Smooth muscle cell (in vitro differentiated cells): ENCODE data around the gene FAAP100. TPM values are rescaled to one million over a fixed set of nuclear protein-coding genes. Genes with fewer than 3 reads are reported as not detected.
"Not testable (repeated sequence)": the region's sequence is repeated elsewhere in the genome, so short reads cannot be mapped to it uniquely, and the experiment has no call there.

Experiments
- DNase-seq: peaks from one replicate; lab custom pipeline; 2025; ENCODE audit not compliant: unreplicated experiment; lab: John Stamatoyannopoulos, UW
- H2AFZ ChIP-seq: fragments of 200-600 bp; sonication (generic); 2 replicates; pipeline ENCODE4 v1.6.0; 2016; ENCODE audit warnings: antibody characterized with exemption, low read depth, mild to moderate bottlenecking
- H3F3A ChIP-seq: fragments of 200-600 bp; sonication (generic); 2 replicates; pipeline ENCODE4 v1.6.0; 2017; ENCODE audit warnings: antibody characterized with exemption, low read depth
- H3K27ac ChIP-seq: fragments of 200-600 bp; sonication (generic); 2 replicates; pipeline ENCODE4 v1.5.1; 2016; ENCODE audit warnings: low read depth, mild to moderate bottlenecking
- H3K27me3 ChIP-seq: fragments of 200-600 bp; sonication (generic); 2 replicates; pipeline ENCODE4 v1.6.1; 2016; ENCODE audit warnings: low read depth, mild to moderate bottlenecking
- H3K36me3 ChIP-seq: fragments of 200-600 bp; sonication (generic); 2 replicates; pipeline ENCODE4 v1.5.1; 2016; ENCODE audit warnings: low read depth
- H3K4me1 ChIP-seq: fragments of 200-600 bp; sonication (generic); 2 replicates; pipeline ENCODE4 v1.5.1; 2016; ENCODE audit warnings: low read depth
- H3K4me2 ChIP-seq: fragments of 200-600 bp; sonication (generic); 2 replicates; pipeline ENCODE4 v1.6.0; 2016; ENCODE audit warnings: mild to moderate bottlenecking
- H3K4me3 ChIP-seq: fragments of 200-600 bp; sonication (generic); 2 replicates; pipeline ENCODE4 v1.5.1; 2016; ENCODE audit warnings: mild to moderate bottlenecking
- H3K79me2 ChIP-seq: fragments of 200-600 bp; sonication (generic); 2 replicates; pipeline ENCODE4 v1.6.0; 2016; ENCODE audit warnings: low read depth, mild to moderate bottlenecking
- H3K9ac ChIP-seq: fragments of 200-600 bp; sonication (generic); 2 replicates; pipeline ENCODE4 v1.6.0; 2016; ENCODE audit warnings: low read depth
- H3K9me3 ChIP-seq: fragments of 200-600 bp; sonication (generic); replicated peaks from 2 replicates; pipeline ENCODE4 v1.5.1; 2016; ENCODE audit warnings: low read depth
- H4K20me1 ChIP-seq: fragments of 200-600 bp; sonication (generic); 2 replicates; pipeline ENCODE4 v1.6.0; 2016; ENCODE audit warnings: low read depth
- CTCF ChIP-seq: fragments of 200-600 bp; sonication (generic); IDR thresholded peaks from 2 replicates; pipeline ENCODE4 v1.5.1; 2017; ENCODE audit warnings: borderline replicate concordance, mild to moderate bottlenecking, antibody characterized with exemption; ENCODE audit not compliant: insufficient read depth, poor library complexity, severe bottlenecking
- WGBS: methylation state at CpG from one replicate; pipeline ENCODE4 v1.1.7; 2016; ENCODE audit warnings: low lambda C conversion rate; 5-methylcytosine and 5-hydroxymethylcytosine counted together
- polyA plus RNA-seq: library from polyadenylated mRNA; unstranded; fragments of >200 nt; fragmentation: Nextera tagmentation; extraction: Ambion mirVana; gene quantifications from 2 replicates; pipeline ENCODE4 v1.2.1, GENCODE V29; 2016
- total RNA-seq: library from RNA; depleted of rRNA; stranded (reverse); fragments of >200 nt; gene quantifications from 2 replicates; pipeline ENCODE4 v1.2.3, GENCODE V29; 2014

Gene FAAP100
- total and polyA plus RNA-seq, 2 experiments from 2014 or later = 17.9 to 28.5 TPM

GRCh38 chr17:81586096-81586495 lies 33.9 kb upstream of the FAAP100 start:
- 93% methylated on average over 4 of the region's 4 CpGs for WGBS
- Histone ChIP-seq H3K9ac (no peak overlapping the region), H3F3A (no peaks in the 10 kb centered on the region), H3K27me3 (no peaks in the 10 kb centered on the region), H3K79me2 (peaks cover 10% of the 10 kb centered on the region), H3K9me3 (no peaks in the 10 kb centered on the region), H3K4me2 (no peak overlapping the region), H4K20me1 (peaks cover 32% of the 10 kb centered on the region), H3K4me1 (no peaks in the 10 kb centered on the region), H3K4me3 (no peak overlapping the region), H3K36me3 (peaks cover 11% of the 10 kb centered on the region), H2AFZ (no peak overlapping the region), H3K27ac (no peak overlapping the region)
- TF ChIP-seq CTCF = no peak
- no peak for DNase-seq

DNA sequence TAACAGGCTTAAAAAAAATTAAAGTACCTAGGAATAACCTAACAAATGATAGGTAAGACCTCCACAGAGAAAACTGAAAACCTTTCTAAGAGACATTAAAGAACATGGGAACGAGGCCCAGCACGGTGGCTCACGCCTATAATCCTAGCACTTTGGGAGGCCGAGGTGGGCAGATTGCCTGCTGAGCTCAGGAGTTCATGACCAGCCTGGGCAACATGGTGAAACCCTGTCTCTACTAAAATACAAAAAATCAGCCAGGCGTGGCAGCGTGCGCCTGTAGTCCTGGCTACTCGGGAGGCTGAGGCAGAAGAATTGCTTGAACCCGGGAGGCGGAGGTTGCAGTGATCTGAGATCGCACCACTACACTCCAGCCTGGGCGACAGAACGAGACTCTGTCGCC lies 32.6 kb upstream of the FAAP100 start:
- H3K9ac ChIP-seq, H3K4me1 ChIP-seq, H3K4me3 ChIP-seq, H3K27me3 ChIP-seq, H3K9me3 ChIP-seq, H3K4me2 ChIP-seq, H3F3A ChIP-seq, H2AFZ ChIP-seq, H3K27ac ChIP-seq, DNase-seq, H3K79me2 ChIP-seq: not testable (repeated sequence)
- Histone ChIP-seq H4K20me1 (peaks cover 32% of the 10 kb centered on the region), H3K36me3 (peaks cover 11% of the 10 kb centered on the region)
- 97% methylated on average over 14 of the region's 14 CpGs for whole genome bisulfite sequencing

DNA sequence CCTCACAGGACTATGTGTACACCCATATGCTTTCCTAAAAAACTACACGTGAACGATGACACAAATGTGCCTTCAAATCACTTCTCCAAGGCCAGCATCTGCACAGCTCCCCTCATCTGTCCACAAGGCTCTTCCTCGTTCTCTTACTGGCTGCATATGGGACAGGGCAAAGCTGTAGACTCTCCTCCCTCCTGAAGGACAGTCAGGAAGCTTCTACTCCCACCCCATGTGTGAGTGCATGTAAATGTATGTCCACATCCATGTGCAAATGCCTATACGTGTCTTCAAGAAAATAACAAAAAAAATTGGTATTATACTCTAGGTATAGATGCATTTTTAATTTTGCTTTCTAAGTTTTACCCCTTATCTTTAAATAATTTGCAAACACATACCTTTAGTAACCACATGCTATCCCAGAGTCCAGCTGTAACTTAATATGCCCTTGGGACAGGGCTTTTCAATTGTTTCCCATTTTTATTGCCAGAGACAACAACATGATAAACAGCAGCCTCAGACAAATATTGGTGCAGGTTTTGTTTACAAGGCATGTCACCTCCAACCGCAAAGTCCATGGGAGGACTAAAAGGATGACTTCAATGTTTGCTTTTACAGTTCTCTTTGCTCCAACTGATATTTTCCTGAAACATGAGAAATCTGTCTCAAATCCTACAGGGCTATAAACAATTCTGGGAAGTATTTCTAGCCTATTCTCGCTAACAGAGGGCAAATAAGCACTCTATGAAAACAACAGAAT lies 31.6 kb upstream of the FAAP100 start:
- Histone ChIP-seq H3K4me1 (no peaks in the 10 kb centered on the region), H3F3A (peaks cover 5% of the 10 kb centered on the region), H4K20me1 (peaks cover 41% of the 10 kb centered on the region), H3K27ac (no peak overlapping the region), H3K9ac (no peak overlapping the region), H3K36me3 (peaks cover 11% of the 10 kb centered on the region), H3K79me2 (peaks cover 9% of the 10 kb centered on the region), H2AFZ (no peak overlapping the region), H3K9me3 (no peaks in the 10 kb centered on the region), H3K4me2 (no peak overlapping the region), H3K27me3 (no peaks in the 10 kb centered on the region), H3K4me3 (no peak overlapping the region)
- 97% methylated on average over 6 of the region's 6 CpGs for WGBS
- no peak for DNase-seq
- no peak for TF ChIP-seq CTCF

DNA sequence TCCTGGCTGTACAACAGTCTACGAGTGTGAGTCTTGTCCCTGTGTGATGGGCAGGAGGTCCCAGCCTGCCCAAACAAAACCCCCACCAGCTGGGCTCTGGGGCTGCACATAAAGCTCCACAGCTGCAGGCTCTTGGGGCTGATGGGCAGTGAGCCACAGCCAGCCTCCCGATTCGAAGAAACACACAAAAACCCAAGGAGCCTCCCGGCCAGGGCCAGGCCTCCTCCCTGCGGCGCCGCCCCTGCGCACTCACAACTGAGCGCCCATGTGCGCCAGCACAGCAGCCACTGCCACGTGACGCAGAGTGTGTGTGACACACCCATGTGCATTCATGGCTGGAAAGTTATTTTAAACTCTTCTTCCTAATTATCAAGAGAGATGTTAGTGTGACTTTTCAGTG lies 30.6 kb upstream of the FAAP100 start:
- H3F3A ChIP-seq = peaks cover 7% of the 10 kb centered on the region
- H3K27ac ChIP-seq = peak overlapping the region; percentile 44
- H3K9ac ChIP-seq = no peak overlapping the region
- peaks cover 51% of the 10 kb centered on the region for H4K20me1 ChIP-seq
- peaks cover 14% of the 10 kb centered on the region for H3K79me2 ChIP-seq
- no peaks in the 10 kb centered on the region for H3K27me3 ChIP-seq
- H3K36me3 ChIP-seq = peaks cover 11% of the 10 kb centered on the region
- H2AFZ ChIP-seq = no peak overlapping the region
- TF ChIP-seq CTCF = no peak
- WGBS = 95% methylated on average over 12 of the region's 12 CpGs
- no peak overlapping the region for H3K4me2 ChIP-seq
- peaks cover 5% of the 10 kb centered on the region for H3K4me1 ChIP-seq
- DNase-seq = no peak
- no peak overlapping the region for H3K4me3 ChIP-seq
- no peaks in the 10 kb centered on the region for H3K9me3 ChIP-seq
